ENCODE data around the gene TNS3. TPM values are rescaled to one million over a fixed set of nuclear protein-coding genes. Genes with fewer than 3 reads are reported as not detected.
"Not testable (repeated sequence)": the region's sequence is repeated elsewhere in the genome, so short reads cannot be mapped to it uniquely, and the experiment has no call there.

Gene TNS3
- total RNA-seq, 2 experiments from 2014 or later = 0.11 TPM

GRCh38 chr7:47273088-47273487 is 308.8 kb downstream of the TNS3 start:
- Mint-ChIP-seq H3K4me1 (peaks cover 3% of the 10 kb centered on the region), H3K9me3 (ENCODE audit: low read depth) (no peaks in the 10 kb centered on the region), H3K27ac (no peak overlapping the region), H3K4me3 (no peak overlapping the region), H3K27me3 (no peaks in the 10 kb centered on the region), H3K36me3 (ENCODE audit: low read depth) (no peaks in the 10 kb centered on the region)
- intact Hi-C loops (cut with DNase I, micrococcal nuclease) = no loop called here
- CTCF ChIA-PET = no interaction called here
- POLR2A ChIA-PET = no interaction called here
- ATAC-seq = no peak
- DNase-seq = no peak

DNA sequence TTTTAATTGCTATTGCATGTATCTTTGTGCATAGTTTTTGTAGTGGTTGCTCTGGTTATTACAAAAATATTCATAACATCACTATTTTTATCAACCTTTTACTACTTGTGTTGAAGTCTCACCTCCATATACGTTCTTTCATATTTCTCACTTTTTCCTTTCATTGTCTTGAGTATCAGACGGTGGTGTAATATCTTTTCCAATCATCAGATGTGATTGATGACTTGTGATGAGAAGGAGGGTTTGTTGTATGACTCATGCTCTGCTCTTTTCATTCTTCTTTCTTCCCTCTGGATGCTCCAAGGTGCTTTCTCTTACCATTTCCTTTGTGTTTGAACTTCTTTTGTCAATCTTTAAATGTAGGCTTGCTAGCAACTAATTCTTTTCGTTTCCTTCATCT is 310.2 kb downstream of the TNS3 start:
- intact Hi-C loops (cut with DNase I, micrococcal nuclease) = no loop called here
- H3K27me3 Mint-ChIP-seq = no peaks in the 10 kb centered on the region
- no peak overlapping the region for H3K27ac Mint-ChIP-seq
- ChIA-PET CTCF (no interaction called here), POLR2A (no interaction called here)
- H3K4me1 Mint-ChIP-seq = peaks cover 3% of the 10 kb centered on the region
- H3K36me3 Mint-ChIP-seq (ENCODE audit: low read depth) = no peaks in the 10 kb centered on the region
- H3K4me3 Mint-ChIP-seq = no peak overlapping the region
- ATAC-seq (no peak), DNase-seq (no peak)
- no peaks in the 10 kb centered on the region for H3K9me3 Mint-ChIP-seq (ENCODE audit: low read depth)

GRCh38 chr7:47268851-47269836 is 312.8 kb downstream of the TNS3 start:
- Mint-ChIP-seq H3K9me3 (ENCODE audit: low read depth) (no peaks in the 10 kb centered on the region), H3K4me3 (no peak overlapping the region), H3K4me1 (peaks cover 3% of the 10 kb centered on the region), H3K27ac (no peak overlapping the region), H3K36me3 (ENCODE audit: low read depth) (no peaks in the 10 kb centered on the region), H3K27me3 (peaks cover 1% of the 10 kb centered on the region)
- intact Hi-C loops (cut with DNase I, micrococcal nuclease) = no loop called here
- ATAC-seq (no peak), DNase-seq (no peak)
- CTCF ChIA-PET = interaction anchor here (0.6 kb wide), 1 partner anchor 17 kb away, joined by 4 read pairs; no protein-coding TSS in a partner anchor
- POLR2A ChIA-PET = no interaction called here

GRCh38 chr7:47267346-47267745 is 314.6 kb downstream of the TNS3 start:
- ATAC-seq = no peak
- intact Hi-C loops (cut with DNase I, micrococcal nuclease) = no loop called here
- no peak overlapping the region for H3K27ac Mint-ChIP-seq
- no peak overlapping the region for H3K4me3 Mint-ChIP-seq
- no peak for DNase-seq
- peaks cover 3% of the 10 kb centered on the region for H3K4me1 Mint-ChIP-seq
- peaks cover 1% of the 10 kb centered on the region for H3K27me3 Mint-ChIP-seq
- no peaks in the 10 kb centered on the region for H3K9me3 Mint-ChIP-seq (ENCODE audit: low read depth)
- H3K36me3 Mint-ChIP-seq (ENCODE audit: low read depth) = no peaks in the 10 kb centered on the region
- ChIA-PET CTCF (interaction anchor here (0.6 to 2.4 kb wide), 4 partner anchors 9 to 843 kb away, joined by 3 to 23 read pairs (median 5); no protein-coding TSS in a partner anchor), POLR2A (no interaction called here)

GRCh38 chr7:47266799-47267198 is 315.1 kb downstream of the TNS3 start:
- peaks cover 4% of the 10 kb centered on the region for H3K27me3 Mint-ChIP-seq
- ChIA-PET POLR2A (no interaction called here), CTCF (interaction anchor here (0.6 to 2.4 kb wide), 9 partner anchors 8 to 844 kb away, joined by 3 to 23 read pairs (median 4); no protein-coding TSS in a partner anchor)
- H3K4me3 Mint-ChIP-seq = no peak overlapping the region
- no peaks in the 10 kb centered on the region for H3K36me3 Mint-ChIP-seq (ENCODE audit: low read depth)
- H3K4me1 Mint-ChIP-seq = peaks cover 3% of the 10 kb centered on the region
- DNase-seq = no peak
- intact Hi-C loops (cut with DNase I, micrococcal nuclease) = loop anchor here (1.0 kb wide), 1 partner anchor 553 kb away; no protein-coding TSS in a partner anchor
- no peaks in the 10 kb centered on the region for H3K9me3 Mint-ChIP-seq (ENCODE audit: low read depth)
- H3K27ac Mint-ChIP-seq = no peak overlapping the region
- ATAC-seq = no peak

DNA sequence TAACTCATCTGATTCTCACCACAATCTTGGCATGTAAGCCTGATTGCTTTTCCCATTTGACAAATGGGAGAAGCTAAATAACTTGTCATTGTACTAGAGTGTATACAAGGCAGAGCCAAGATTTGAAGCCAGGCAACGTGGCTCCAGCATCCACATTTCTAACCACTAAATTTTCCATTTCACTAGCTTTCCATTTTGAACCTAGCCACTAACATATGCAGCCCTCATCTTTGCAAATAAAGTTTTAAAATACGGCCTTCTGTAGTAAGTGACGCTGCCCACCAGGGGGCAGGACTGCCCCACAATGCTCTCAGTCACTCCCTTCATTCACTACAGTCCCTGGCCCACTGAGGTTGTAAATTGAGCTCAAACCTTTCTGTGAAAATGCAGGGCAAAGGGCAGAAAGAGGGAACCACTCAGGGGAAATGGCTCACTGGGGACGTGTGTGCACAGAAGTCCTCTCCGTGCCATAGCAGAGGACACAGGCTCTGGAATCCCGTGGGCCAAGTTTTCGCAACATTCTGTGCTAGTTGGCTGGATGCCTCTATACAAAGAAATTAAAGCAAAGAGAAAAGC is 315.7 kb downstream of the TNS3 start:
- H3K27me3 Mint-ChIP-seq = peaks cover 4% of the 10 kb centered on the region
- ChIA-PET POLR2A (no interaction called here), CTCF (interaction anchor here (0.6 to 2.4 kb wide), 7 partner anchors 16 to 553 kb away, joined by 3 to 23 read pairs (median 4); no protein-coding TSS in a partner anchor)
- no peak overlapping the region for H3K27ac Mint-ChIP-seq
- peak; percentile 39 for ATAC-seq
- H3K4me1 Mint-ChIP-seq = no peaks in the 10 kb centered on the region
- H3K9me3 Mint-ChIP-seq (ENCODE audit: low read depth) = no peaks in the 10 kb centered on the region
- H3K36me3 Mint-ChIP-seq (ENCODE audit: low read depth) = no peaks in the 10 kb centered on the region
- no peak overlapping the region for H3K4me3 Mint-ChIP-seq
- peak; percentile 70 for DNase-seq
- intact Hi-C loops (cut with DNase I, micrococcal nuclease) = loop anchor here (1.0 kb wide), 1 partner anchor 553 kb away; no protein-coding TSS in a partner anchor

GRCh38 chr7:47265621-47266020 is 316.3 kb downstream of the TNS3 start:
- no peaks in the 10 kb centered on the region for H3K36me3 Mint-ChIP-seq (ENCODE audit: low read depth)
- peaks cover 4% of the 10 kb centered on the region for H3K27me3 Mint-ChIP-seq
- H3K27ac Mint-ChIP-seq = no peak overlapping the region
- H3K4me1 Mint-ChIP-seq = no peaks in the 10 kb centered on the region
- CTCF ChIA-PET = interaction anchor here (1.0 to 2.4 kb wide), 6 partner anchors 15 to 554 kb away, joined by 3 to 23 read pairs (median 4); no protein-coding TSS in a partner anchor
- no peak overlapping the region for H3K4me3 Mint-ChIP-seq
- intact Hi-C loops (cut with DNase I, micrococcal nuclease) = loop anchor here (1.0 kb wide), 1 partner anchor 554 kb away; no protein-coding TSS in a partner anchor
- DNase-seq (no peak), ATAC-seq (no peak)
- POLR2A ChIA-PET = no interaction called here
- H3K9me3 Mint-ChIP-seq (ENCODE audit: low read depth) = no peaks in the 10 kb centered on the region

DNA sequence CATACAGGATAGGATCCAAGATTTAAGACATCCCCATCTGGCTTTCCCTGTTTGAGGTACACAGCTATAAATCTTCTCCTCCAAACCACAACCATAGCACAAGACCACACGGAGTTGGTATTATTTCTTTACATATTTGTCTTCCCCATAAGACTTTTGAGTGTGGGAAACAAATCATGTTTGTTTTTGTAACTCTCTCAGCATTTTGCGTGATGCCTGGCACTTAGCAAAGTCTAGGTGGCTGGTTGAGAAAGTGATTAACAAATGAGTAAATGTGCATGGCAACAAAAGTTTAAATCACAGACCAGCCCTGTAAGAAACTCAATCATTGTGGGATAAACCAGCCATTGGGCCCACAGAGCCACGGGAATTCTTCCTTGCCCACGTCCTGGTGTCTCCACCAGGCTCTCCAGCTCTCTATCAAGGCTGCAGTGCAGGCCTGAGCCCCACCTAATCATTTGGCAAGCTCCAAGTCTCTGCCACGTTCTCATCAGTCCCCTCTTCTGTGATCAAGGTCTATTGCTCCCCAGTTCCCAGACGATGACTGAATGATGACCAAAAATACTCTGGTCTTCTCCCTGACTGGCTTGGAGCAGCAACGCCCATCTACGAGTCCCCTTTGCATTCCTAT is 317.8 kb downstream of the TNS3 start:
- Mint-ChIP-seq H3K4me1 (no peaks in the 10 kb centered on the region), H3K9me3 (ENCODE audit: low read depth) (no peaks in the 10 kb centered on the region), H3K27ac (no peak overlapping the region), H3K36me3 (ENCODE audit: low read depth) (no peaks in the 10 kb centered on the region), H3K27me3 (peaks cover 9% of the 10 kb centered on the region), H3K4me3 (no peak overlapping the region)
- intact Hi-C loops (cut with DNase I, micrococcal nuclease) = no loop called here
- CTCF ChIA-PET = no interaction called here
- DNase-seq (no peak), ATAC-seq (no peak)
- POLR2A ChIA-PET = no interaction called here

GRCh38 chr7:47262881-47263280 is 319.0 kb downstream of the TNS3 start:
- intact Hi-C loops (cut with DNase I, micrococcal nuclease) = no loop called here
- CTCF ChIA-PET = no interaction called here

DNA sequence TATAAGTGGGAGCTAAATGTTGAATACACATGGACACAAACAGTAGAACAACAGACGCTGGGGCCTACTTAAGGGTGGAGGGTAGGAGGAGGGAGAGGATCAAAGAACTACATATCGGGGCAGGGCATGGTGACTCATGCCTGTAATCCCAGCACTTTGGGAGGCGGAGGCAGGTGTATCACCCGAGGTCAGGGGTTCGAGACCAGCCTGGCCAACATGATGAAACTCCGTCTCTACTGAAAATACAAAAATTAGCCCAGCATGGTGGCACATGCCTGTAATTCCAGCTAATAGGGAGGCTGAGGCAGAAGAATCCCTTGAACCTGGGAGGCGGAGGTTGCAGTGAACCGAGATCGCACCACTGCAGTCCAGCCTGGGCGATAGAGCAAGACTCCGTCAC is 319.8 kb downstream of the TNS3 start:
- ATAC-seq = not testable (repeated sequence)

More at GRCh38 chr7:47262881-47263280, 319.0 kb downstream of the TNS3 start:
- Mint-ChIP-seq H3K4me3 (no peak overlapping the region), H3K9me3 (ENCODE audit: low read depth) (no peaks in the 10 kb centered on the region), H3K27ac (no peak overlapping the region), H3K4me1 (no peaks in the 10 kb centered on the region), H3K27me3 (peaks cover 12% of the 10 kb centered on the region), H3K36me3 (ENCODE audit: low read depth) (no peaks in the 10 kb centered on the region)
- POLR2A ChIA-PET = no interaction called here
- DNase-seq (no peak), ATAC-seq (no peak)

DNA sequence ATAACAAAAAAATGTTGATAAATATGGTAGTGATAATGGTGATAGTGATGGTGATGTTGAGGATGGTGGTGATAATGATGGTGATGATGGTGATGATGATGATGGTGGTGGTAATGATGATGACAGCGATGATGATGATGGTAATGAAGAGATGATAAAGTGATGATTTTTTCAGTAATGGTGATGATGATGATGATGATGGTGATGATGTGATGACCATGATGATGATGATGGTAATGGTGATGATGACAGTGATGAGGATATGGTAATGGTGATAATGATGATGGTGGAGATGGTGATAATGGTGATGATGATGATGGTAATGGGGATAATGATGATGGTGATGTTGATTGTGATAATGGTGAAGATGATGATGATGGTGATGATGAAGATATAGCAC is 321.6 kb downstream of the TNS3 start:
- no peak for ATAC-seq
- Mint-ChIP-seq H3K9me3 (ENCODE audit: low read depth) (no peaks in the 10 kb centered on the region), H3K27me3 (peaks cover 24% of the 10 kb centered on the region), H3K27ac (no peak overlapping the region), H3K4me1 (no peaks in the 10 kb centered on the region), H3K4me3 (no peak overlapping the region), H3K36me3 (ENCODE audit: low read depth) (no peaks in the 10 kb centered on the region)
- CTCF ChIA-PET = no interaction called here
- DNase-seq = no peak
- POLR2A ChIA-PET = interaction anchor here (0.7 kb wide), 2 partner anchors 27 to 179 kb away, joined by 3 to 8 read pairs; no protein-coding TSS in a partner anchor
- intact Hi-C loops (cut with DNase I, micrococcal nuclease) = no loop called here

More for the DNA sequence above, 319.8 kb downstream of the TNS3 start:
- H3K4me1 Mint-ChIP-seq; POLR2A ChIA-PET; DNase-seq; H3K27ac Mint-ChIP-seq; intact Hi-C loops (cut with DNase I, micrococcal nuclease); CTCF ChIA-PET; H3K36me3 Mint-ChIP-seq (ENCODE audit: low read depth); H3K9me3 Mint-ChIP-seq (ENCODE audit: low read depth); H3K4me3 Mint-ChIP-seq: not testable (repeated sequence)
- H3K27me3 Mint-ChIP-seq = peaks cover 12% of the 10 kb centered on the region
